GM12891 (cell line): ENCODE measurements around the gene ALDOA.

ENCODE experiments used
- PAX5 ChIP-seq: IDR thresholded peaks from 2 replicates; pipeline ENCODE4 v1.6.1; 2011; ENCODE audit warnings: low read length, moderate library complexity, mild to moderate bottlenecking; ENCODE audit not compliant: insufficient read depth, severe bottlenecking
- POLR2A ChIP-seq: IDR thresholded peaks from 2 replicates; pipeline ENCODE4 v1.6.1; 2011; ENCODE audit warnings: low read depth, low read length, control low read depth
- POLR2AphosphoS5 ChIP-seq: IDR thresholded peaks from 2 replicates; pipeline ENCODE4 v1.6.1; 2011; ENCODE audit warnings: low read depth, low read length, control low read depth
- SPI1 ChIP-seq: IDR thresholded peaks from 2 replicates; pipeline ENCODE4 v1.6.1; 2011; ENCODE audit warnings: low read depth, low read length, control low read depth
- TAF1 ChIP-seq: IDR thresholded peaks from 2 replicates; pipeline ENCODE4 v1.6.1; 2011; ENCODE audit warnings: low read depth, low read length, control low read depth

GRCh38 chr16:30032083-30032819 is 33.3 kb upstream of the ALDOA start:
- no peak for TF ChIP-seq POLR2A
- no peak for TF ChIP-seq TAF1
- no peak for TF ChIP-seq POLR2AphosphoS5
- no peak for TF ChIP-seq PAX5
- TF ChIP-seq SPI1: no peak
